A549 (cell line): Measurements from ENCODE around the gene TRMT1.

ENCODE experiments used
- CHD2 ChIP-seq: fragments of 150-350 bp; IDR thresholded peaks from 2 replicates; pipeline ENCODE4 v1.6.1; 2014; ENCODE audit warnings: low read length; ENCODE audit not compliant: partially characterized antibody
- CTCF ChIP-seq: fragments of >200 bp; sonication (Bioruptor Twin); formaldehyde crosslinking; IDR thresholded peaks from 3 replicates; pipeline ENCODE4 v1.5.1; 2016
- EP300 ChIP-seq, 2 experiments: fragments of >200 bp; sonication (Bioruptor Twin); formaldehyde crosslinking; IDR thresholded peaks; 2 replicates in 1 of 2; 3 replicates in 1 of 2; pipeline ENCODE4 v1.6.1; 2016 to 2017
- HOXA7 ChIP-seq: fragments of 250-450 bp; sonication (Bioruptor Pico); IDR thresholded peaks from 2 replicates; pipeline ENCODE4 v1.5.0; 2020; ENCODE audit warnings: mild to moderate bottlenecking, moderate library complexity
- JUNB ChIP-seq: fragments of >200 bp; sonication (Bioruptor Twin); formaldehyde crosslinking; IDR thresholded peaks from 2 replicates; pipeline ENCODE4 v1.6.1; 2016
- MAFK ChIP-seq: fragments of 450-650 bp; IDR thresholded peaks from 2 replicates; pipeline ENCODE4 v1.6.1; 2014; ENCODE audit not compliant: partially characterized antibody
- POLR2A ChIP-seq: IDR thresholded peaks from 2 replicates; pipeline ENCODE4 v1.6.1; 2012; ENCODE audit warnings: mild to moderate bottlenecking, low read length
- SMC3 ChIP-seq: fragments of >200 bp; sonication (Bioruptor Twin); formaldehyde crosslinking; IDR thresholded peaks from 3 replicates; pipeline ENCODE4 v1.6.1; 2018; ENCODE audit warnings: inconsistent platforms
- TF ChIP-seq, protein P1 (sequence below): fragments of 250-450 bp; sonication (Bioruptor Pico); IDR thresholded peaks from 2 replicates; pipeline ENCODE4 v1.5.0; 2021; ENCODE audit warnings: mild to moderate bottlenecking, moderate library complexity, borderline replicate concordance
- TF ChIP-seq, protein P2 (sequence below): fragments of 450-650 bp; IDR thresholded peaks from 2 replicates; pipeline ENCODE4 v1.6.1; 2014; ENCODE audit warnings: antibody characterized with exemption
- TF ChIP-seq, protein P3 (sequence below): fragments of 150-350 bp; IDR thresholded peaks from 2 replicates; pipeline ENCODE4 v1.6.1; 2014; ENCODE audit warnings: low read depth, mild to moderate bottlenecking, low read length

DNA sequence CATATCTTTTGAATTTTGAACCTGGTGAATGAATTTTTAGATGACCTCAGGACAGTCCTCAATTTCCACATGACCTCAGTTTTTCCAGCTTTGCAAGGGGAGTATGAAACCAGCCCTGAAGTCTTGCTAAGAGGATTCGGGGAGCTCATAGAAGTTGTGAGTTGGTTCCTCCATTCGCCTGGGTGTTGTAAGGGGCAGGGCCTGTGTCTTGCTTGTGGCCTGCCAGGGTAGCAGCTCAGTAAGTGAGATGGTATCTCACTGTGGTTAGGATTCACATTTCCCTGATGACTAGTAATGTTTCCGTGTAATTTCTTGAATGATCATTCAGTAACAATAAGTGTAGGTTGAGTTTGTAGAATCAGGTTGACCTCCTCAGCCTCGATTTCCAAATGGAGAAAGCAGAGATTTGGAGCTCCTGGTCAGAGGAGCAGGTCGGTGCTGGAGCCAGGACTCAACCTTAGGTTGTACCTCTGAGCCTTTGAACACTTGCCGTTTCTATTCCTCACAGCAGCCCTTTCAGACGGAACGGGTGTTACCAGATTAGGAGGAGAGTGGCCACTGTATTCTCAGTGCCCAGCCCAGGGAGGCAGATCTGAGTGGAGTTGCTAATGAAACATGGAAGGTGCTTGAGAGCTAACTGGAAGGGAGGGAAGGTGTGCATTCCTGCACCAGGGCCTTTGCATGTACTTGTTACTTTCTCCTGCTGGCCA is 16.1 kb upstream of the TRMT1 start:
- no peak for TF ChIP-seq SMC3
- no peak for TF ChIP-seq CTCF
- TF ChIP-seq JUNB = no peak
- no peak for TF ChIP-seq HOXA7 (CRISPR knock-in tag)
- TF ChIP-seq, protein P1, sequence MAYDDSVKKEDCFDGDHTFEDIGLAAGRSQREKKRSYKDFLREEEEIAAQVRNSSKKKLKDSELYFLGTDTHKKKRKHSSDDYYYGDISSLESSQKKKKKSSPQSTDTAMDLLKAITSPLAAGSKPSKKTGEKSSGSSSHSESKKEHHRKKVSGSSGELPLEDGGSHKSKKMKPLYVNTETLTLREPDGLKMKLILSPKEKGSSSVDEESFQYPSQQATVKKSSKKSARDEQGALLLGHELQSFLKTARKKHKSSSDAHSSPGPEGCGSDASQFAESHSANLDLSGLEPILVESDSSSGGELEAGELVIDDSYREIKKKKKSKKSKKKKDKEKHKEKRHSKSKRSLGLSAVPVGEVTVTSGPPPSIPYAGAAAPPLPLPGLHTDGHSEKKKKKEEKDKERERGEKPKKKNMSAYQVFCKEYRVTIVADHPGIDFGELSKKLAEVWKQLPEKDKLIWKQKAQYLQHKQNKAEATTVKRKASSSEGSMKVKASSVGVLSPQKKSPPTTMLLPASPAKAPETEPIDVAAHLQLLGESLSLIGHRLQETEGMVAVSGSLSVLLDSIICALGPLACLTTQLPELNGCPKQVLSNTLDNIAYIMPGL (CRISPR knock-in tag) = no peak
- TF ChIP-seq, protein P2, sequence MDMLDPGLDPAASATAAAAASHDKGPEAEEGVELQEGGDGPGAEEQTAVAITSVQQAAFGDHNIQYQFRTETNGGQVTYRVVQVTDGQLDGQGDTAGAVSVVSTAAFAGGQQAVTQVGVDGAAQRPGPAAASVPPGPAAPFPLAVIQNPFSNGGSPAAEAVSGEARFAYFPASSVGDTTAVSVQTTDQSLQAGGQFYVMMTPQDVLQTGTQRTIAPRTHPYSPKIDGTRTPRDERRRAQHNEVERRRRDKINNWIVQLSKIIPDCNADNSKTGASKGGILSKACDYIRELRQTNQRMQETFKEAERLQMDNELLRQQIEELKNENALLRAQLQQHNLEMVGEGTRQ = no peak
- TF ChIP-seq MAFK = no peak
- TF ChIP-seq POLR2A = no peak
- no peak for TF ChIP-seq CHD2
- no peak for TF ChIP-seq EP300 (IDR thresholded peaks at IDR 0.05)
- TF ChIP-seq, protein P3, sequence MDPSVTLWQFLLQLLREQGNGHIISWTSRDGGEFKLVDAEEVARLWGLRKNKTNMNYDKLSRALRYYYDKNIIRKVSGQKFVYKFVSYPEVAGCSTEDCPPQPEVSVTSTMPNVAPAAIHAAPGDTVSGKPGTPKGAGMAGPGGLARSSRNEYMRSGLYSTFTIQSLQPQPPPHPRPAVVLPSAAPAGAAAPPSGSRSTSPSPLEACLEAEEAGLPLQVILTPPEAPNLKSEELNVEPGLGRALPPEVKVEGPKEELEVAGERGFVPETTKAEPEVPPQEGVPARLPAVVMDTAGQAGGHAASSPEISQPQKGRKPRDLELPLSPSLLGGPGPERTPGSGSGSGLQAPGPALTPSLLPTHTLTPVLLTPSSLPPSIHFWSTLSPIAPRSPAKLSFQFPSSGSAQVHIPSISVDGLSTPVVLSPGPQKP = no peak
